Measurements from ENCODE around the gene PLXNA2.

DNA sequence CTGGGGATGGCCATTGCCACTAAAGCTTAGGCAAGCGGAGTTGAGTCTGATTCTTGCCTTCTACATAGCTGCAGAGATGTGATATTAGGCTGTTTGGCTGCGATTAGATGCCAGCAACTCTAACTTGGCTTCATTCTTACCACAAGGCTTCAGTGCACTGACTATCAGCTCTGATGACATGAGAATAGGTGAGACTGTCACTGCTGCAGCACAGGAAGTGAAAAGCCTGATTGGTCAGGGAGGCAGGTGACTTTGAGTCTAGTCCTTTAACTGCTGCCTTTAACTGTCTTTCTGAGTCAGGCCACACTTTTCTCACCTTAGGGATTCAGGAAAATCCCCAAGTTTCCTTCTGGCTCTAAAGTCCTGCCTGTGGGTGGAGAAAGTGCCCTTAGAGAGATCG lies 14.1 kb upstream of the PLXNA2 start:
- TF ChIP-seq, protein P1, sequence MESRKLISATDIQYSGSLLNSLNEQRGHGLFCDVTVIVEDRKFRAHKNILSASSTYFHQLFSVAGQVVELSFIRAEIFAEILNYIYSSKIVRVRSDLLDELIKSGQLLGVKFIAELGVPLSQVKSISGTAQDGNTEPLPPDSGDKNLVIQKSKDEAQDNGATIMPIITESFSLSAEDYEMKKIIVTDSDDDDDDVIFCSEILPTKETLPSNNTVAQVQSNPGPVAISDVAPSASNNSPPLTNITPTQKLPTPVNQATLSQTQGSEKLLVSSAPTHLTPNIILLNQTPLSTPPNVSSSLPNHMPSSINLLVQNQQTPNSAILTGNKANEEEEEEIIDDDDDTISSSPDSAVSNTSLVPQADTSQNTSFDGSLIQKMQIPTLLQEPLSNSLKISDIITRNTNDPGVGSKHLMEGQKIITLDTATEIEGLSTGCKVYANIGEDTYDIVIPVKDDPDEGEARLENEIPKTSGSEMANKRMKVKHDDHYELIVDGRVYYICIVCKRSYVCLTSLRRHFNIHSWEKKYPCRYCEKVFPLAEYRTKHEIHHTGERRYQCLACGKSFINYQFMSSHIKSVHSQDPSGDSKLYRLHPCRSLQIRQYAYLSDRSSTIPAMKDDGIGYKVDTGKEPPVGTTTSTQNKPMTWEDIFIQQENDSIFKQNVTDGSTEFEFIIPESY (IDR thresholded peaks at IDR 0.05; ENCODE audit: extremely low read depth, insufficient replicate concordance, low read length), result no peak
- no peak for TF ChIP-seq CTCF (IDR thresholded peaks at IDR 0.05 in 2 of 3, conservative IDR thresholded peaks at IDR 0.05 in 1 of 3; ENCODE audit: borderline replicate concordance in 1 of 3, insufficient read depth in 1 of 3, low read depth in 2 of 3, low read length in 2 of 3)
- TF ChIP-seq MAX (IDR thresholded peaks at IDR 0.05), result no peak
- no peak for TF ChIP-seq EZH2 (IDR thresholded peaks at IDR 0.05)
- TF ChIP-seq JUND (IDR thresholded peaks at IDR 0.05), result no peak
- no peak for TF ChIP-seq CEBPB (IDR thresholded peaks at IDR 0.05; ENCODE audit: low read depth)
- no peak for TF ChIP-seq POLR2AphosphoS5 (IDR thresholded peaks at IDR 0.05; ENCODE audit: low read depth, low read length)
- TF ChIP-seq CBX3 (IDR thresholded peaks at IDR 0.05; ENCODE audit: low read depth), result no peak
- TF ChIP-seq POLR2A (IDR thresholded peaks at IDR 0.05; ENCODE audit: borderline replicate concordance, extremely low read depth, insufficient read depth, insufficient read length), result no peak
- no peak for TF ChIP-seq ATF3 (IDR thresholded peaks at IDR 0.05)

Data from HCT116 (cell line).